IMR-90 (cell line): ENCODE measurements around the gene CGB7. TPM values are rescaled to one million over a fixed set of nuclear protein-coding genes. Genes with fewer than 3 reads are reported as not detected.
"Not testable (repeated sequence)": the region's sequence is repeated elsewhere in the genome, so short reads cannot be mapped to it uniquely, and the experiment has no call there.

Source experiments
- ATAC-seq: fragments of 200-7000 bp; cut with Tn5 transposase; 2 replicates; pipeline ENCODE4 v1.9.1; 2020; ENCODE audit warnings: low read depth, mild to moderate bottlenecking, moderate library complexity
- BruUV-seq: library from RNA; stranded (reverse); fragments of 400-500 nt; replicated peaks from 2 replicates; lab custom pipeline; 2021; lab: Mats Ljungman, UMichigan
- CTCF ChIA-PET: fragments of 300-600 bp; formaldehyde crosslinking; extraction: SDS; loops from one replicate; lab custom pipeline; 2021; ENCODE audit warnings: antibody characterized with exemption; lab: Yijun Ruan, JAX
- POLR2A ChIA-PET: fragments of 300-600 bp; sonication (Branson Sonifier 250); formaldehyde crosslinking; loops from one replicate; lab custom pipeline; 2022; ENCODE audit warnings: antibody characterized with exemption; ENCODE audit not compliant: unreplicated experiment; lab: Charles Lee
- DNase-seq: peaks from one replicate; pipeline ENCODE4 v3.0.0; 2013
- H2AFZ ChIP-seq: replicated peaks from 2 replicates; pipeline ENCODE3; 2013; ENCODE audit warnings: low read length, mild to moderate bottlenecking; ENCODE audit not compliant: poor library complexity
- H2AK5ac ChIP-seq: 2 replicates; pipeline ENCODE4 v1.6.1; 2013; ENCODE audit warnings: low read depth, low read length, inconsistent platforms
- H2AK9ac ChIP-seq: replicated peaks from 2 replicates; pipeline ENCODE3; 2013; ENCODE audit warnings: mild to moderate bottlenecking, low read depth, low read length, moderate library complexity; ENCODE audit not compliant: poor library complexity
- H2BK120ac ChIP-seq: 2 replicates; pipeline ENCODE4 v1.6.1; 2013; ENCODE audit warnings: low read depth, low read length, inconsistent platforms
- H2BK15ac ChIP-seq: 3 replicates; pipeline ENCODE4 v1.6.1; 2013; ENCODE audit warnings: low read depth, low read length, inconsistent platforms
- H2BK20ac ChIP-seq: 2 replicates; pipeline ENCODE4 v1.6.1; 2013; ENCODE audit warnings: low read depth, mild to moderate bottlenecking, inconsistent platforms, low read length, moderate library complexity
- H2BK5ac ChIP-seq: 2 replicates; pipeline ENCODE4 v1.6.1; 2013; ENCODE audit warnings: mild to moderate bottlenecking, low read depth, low read length, inconsistent platforms; ENCODE audit not compliant: poor library complexity, severe bottlenecking
- H3K14ac ChIP-seq: replicated peaks from 2 replicates; pipeline ENCODE4 v1.6.1; 2013; ENCODE audit warnings: low read depth, low read length, inconsistent platforms
- H3K18ac ChIP-seq: 2 replicates; pipeline ENCODE4 v1.6.1; 2013; ENCODE audit warnings: low read depth, low read length, control low read depth
- H3K23ac ChIP-seq: 2 replicates; pipeline ENCODE4 v1.6.1; 2013; ENCODE audit warnings: low read depth, low read length, inconsistent platforms
- H3K27ac ChIP-seq: 2 replicates; pipeline ENCODE4 v1.5.1; 2013; ENCODE audit warnings: mild to moderate bottlenecking, control low read depth, low read length; ENCODE audit not compliant: insufficient read depth
- H3K27me3 ChIP-seq: 2 replicates; pipeline ENCODE4 v1.6.1; 2013; ENCODE audit warnings: low read length; ENCODE audit not compliant: control insufficient read depth, insufficient read depth
- H3K36me3 ChIP-seq: 2 replicates; pipeline ENCODE4 v1.6.1; 2013; ENCODE audit warnings: low read length, mixed read lengths; ENCODE audit not compliant: control insufficient read depth, insufficient read depth
- H3K4ac ChIP-seq: 2 replicates; pipeline ENCODE4 v1.6.1; 2013; ENCODE audit warnings: low read depth, low read length, inconsistent platforms
- H3K4me1 ChIP-seq: 2 replicates; pipeline ENCODE4 v1.6.1; 2013; ENCODE audit warnings: low read length, mixed read lengths; ENCODE audit not compliant: control insufficient read depth, insufficient read depth
- H3K4me2 ChIP-seq: 2 replicates; pipeline ENCODE4 v1.6.1; 2013; ENCODE audit warnings: low read depth, mild to moderate bottlenecking, control low read depth, low read length, moderate library complexity
- H3K4me3 ChIP-seq: 2 replicates; pipeline ENCODE4 v1.5.1; 2013; ENCODE audit warnings: low read depth, mild to moderate bottlenecking, control low read depth, low read length, moderate library complexity; ENCODE audit not compliant: insufficient read depth
- H3K56ac ChIP-seq: 2 replicates; pipeline ENCODE4 v1.6.1; 2013; ENCODE audit warnings: low read length, inconsistent platforms; ENCODE audit not compliant: insufficient read depth; ENCODE audit errors: extremely low read depth
- H3K79me1 ChIP-seq, 2 experiments: 2 replicates each; pipeline ENCODE4 v1.6.1; 2013; ENCODE audit warnings: low read length in 2 of 2, inconsistent platforms in 1 of 2, low read depth in 1 of 2
- H3K9ac ChIP-seq: 2 replicates; pipeline ENCODE4 v1.6.1; 2013; ENCODE audit warnings: low read depth, low read length, control low read depth
- H3K9me1 ChIP-seq: 2 replicates; pipeline ENCODE4 v1.6.1; 2013; ENCODE audit warnings: low read length, inconsistent platforms; ENCODE audit not compliant: insufficient read depth
- H3K9me3 ChIP-seq: 2 replicates; pipeline ENCODE4 v1.6.1; 2013; ENCODE audit warnings: low read length; ENCODE audit not compliant: control insufficient read depth, insufficient read depth
- H4K20me1 ChIP-seq: 2 replicates; pipeline ENCODE4 v1.6.1; 2013; ENCODE audit warnings: low read length, inconsistent platforms; ENCODE audit not compliant: insufficient read depth
- H4K5ac ChIP-seq: 2 replicates; pipeline ENCODE4 v1.6.1; 2013; ENCODE audit warnings: mild to moderate bottlenecking, low read depth, low read length, control low read depth
- H4K8ac ChIP-seq, 2 experiments: 2 replicates each; pipeline ENCODE4 v1.6.1; 2013; ENCODE audit warnings: low read depth in 2 of 2, low read length in 2 of 2, control low read depth in 1 of 2, inconsistent platforms in 1 of 2
- H4K91ac ChIP-seq: 2 replicates; pipeline ENCODE4 v1.6.1; 2013; ENCODE audit warnings: low read depth, low read length, inconsistent platforms; ENCODE audit not compliant: insufficient read depth
- WGBS, 2 experiments: methylation state at CpG; one replicate each; pipeline versions ENCODE4 v1.1.5 to v1.1.7; 2013; ENCODE audit warnings: missing lambda C conversion rate in 2 of 2; ENCODE audit not compliant: insufficient read length in 1 of 2; ENCODE audit errors: extremely low coverage in 2 of 2; 5-methylcytosine and 5-hydroxymethylcytosine counted together
- dilution Hi-C: fragments of 300-500 bp; cut with HindIII; formaldehyde crosslinking; loops from one replicate; pipeline ENCODE4 v1.14.3; 2018; ENCODE audit warnings: low sequenced_read_pairs; ENCODE audit not compliant: unreplicated experiment
- in situ Hi-C: fragments of 300-500 bp; cut with MboI; formaldehyde crosslinking; loops from 3 replicates; pipeline ENCODE4 v1.14.3; 2019; ENCODE audit warnings: low sequenced_read_pairs, inconsistent platforms, mixed read lengths
- intact Hi-C: fragments of 100-400 bp; cut with micrococcal nuclease; formaldehyde crosslinking; loops from 2 replicates; pipeline ENCODE4 v1.10.0; 2022
- polyA plus RNA-seq, 3 experiments: library from polyadenylated mRNA; depleted of rRNA; stranded (reverse); fragments of >200 nt; gene quantifications; 2 replicates each; pipeline ENCODE4 v1.2.3, GENCODE V29; 2012; ENCODE audit warnings: low replicate concordance in 1 of 3
- total RNA-seq: library from RNA; depleted of rRNA; stranded (reverse); fragments of >200 nt; gene quantifications from 2 replicates; pipeline ENCODE4 v1.2.3, GENCODE V29; 2012

CGB7 gene
- total and polyA plus RNA-seq, 2 of the 4 experiments (the other 2 are of a cell fraction) = 1.7 TPM; not detected in 1

- Histone ChIP-seq H3K23ac (peak overlapping the region; percentile 89), H3K4me2 (peak overlapping the region; percentile 84), H4K5ac (peak overlapping the region; percentile 17; the same call in 1 of the 2 replicates), H2AK5ac (peak overlapping the region; percentile 39), H2AFZ (peak overlapping the region; percentile 95), H2BK120ac (0 out of 2 replicates have a peak overlapping the region, but pooled peaks have one; percentile 34), H4K8ac (peak overlapping the region in 1 of 2 experiments; percentile 60; a peak in 2 of 4 replicates), H3K4me3 (peak overlapping the region; percentile 61), H2AK9ac (peak overlapping the region; percentile 60), H3K4ac (peak overlapping the region; percentile 16; the same call in 1 of the 2 replicates), H3K14ac (peak overlapping the region; percentile 68), H4K91ac (peak overlapping the region; percentile 62; the same call in 1 of the 2 replicates)
- ATAC-seq, H3K9me1 ChIP-seq, H3K36me3 ChIP-seq, H3K4me1 ChIP-seq, H4K20me1 ChIP-seq, H2BK5ac ChIP-seq, H2BK20ac ChIP-seq, POLR2A ChIA-PET, DNase-seq, H3K56ac ChIP-seq, dilution Hi-C loops, H3K27me3 ChIP-seq, in situ Hi-C loops, H3K18ac ChIP-seq, H2BK15ac ChIP-seq, H3K27ac ChIP-seq, H3K79me1 ChIP-seq, H3K9ac ChIP-seq, H3K9me3 ChIP-seq, BruUV-seq: not testable (repeated sequence)
- CTCF ChIA-PET = interaction anchor here (0.6 to 0.8 kb wide), 3 partner anchors 18 to 64 kb away, joined by 3 read pairs; partner anchors contain the start of genes GYS1 and RUVBL2
- intact Hi-C loops = loop anchor here (5.0 kb wide), 1 partner anchor 65 kb away; the partner anchor contains the start of genes GYS1 and RUVBL2
- WGBS, 2 experiments = 16% methylated on average over 6 of the region's 34 CpGs; no CpG with 5 or more reads in 1 of the 2 experiments
These were observed 500 bp downstream of the CGB7 start for GRCh38 chr19:49056902-49057596.
